Prostate gland (tissue), 2 donors: ENCODE measurements around the gene SLC7A14.

Source experiments
- POLR2AphosphoS5 ChIP-seq: sonication (generic); formaldehyde crosslinking; IDR thresholded peaks from one replicate; pipeline ENCODE4 v1.6.1; 2017; ENCODE audit warnings: antibody characterized with exemption
- TF ChIP-seq, protein P1 (sequence below), 4 experiments: fragments of 200-600 bp in 2 of 4; fragments of 450-650 bp in 2 of 4; sonication (generic) in 2 of 4; IDR thresholded peaks; 1 replicate in 3 of 4; 2 replicates in 1 of 4; pipeline ENCODE4 v1.5.1; 2016 to 2019; ENCODE audit warnings: antibody characterized with exemption in 4 of 4, mild to moderate bottlenecking in 2 of 4, moderate library complexity in 2 of 4

DNA sequence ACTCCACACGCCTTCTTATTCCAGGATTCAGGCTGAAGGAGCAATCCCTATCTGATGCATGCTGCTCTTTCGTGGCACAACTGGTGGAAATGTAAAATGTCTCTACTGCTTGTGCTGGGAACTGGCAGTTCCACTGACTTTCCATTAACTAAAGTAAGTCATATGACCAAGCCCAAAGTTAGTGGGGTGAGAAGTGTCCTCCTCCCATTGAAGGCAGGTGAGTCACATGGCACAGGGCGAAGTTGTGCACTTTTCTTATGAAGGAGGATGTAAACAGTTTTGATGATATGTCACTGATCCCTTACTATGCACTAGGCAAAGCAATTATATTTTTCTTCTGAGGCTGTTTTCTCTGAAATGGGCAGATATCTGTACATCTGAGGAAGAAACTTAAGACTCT is 51.6 kb downstream of the SLC7A14 start:
- TF ChIP-seq, protein P1, sequence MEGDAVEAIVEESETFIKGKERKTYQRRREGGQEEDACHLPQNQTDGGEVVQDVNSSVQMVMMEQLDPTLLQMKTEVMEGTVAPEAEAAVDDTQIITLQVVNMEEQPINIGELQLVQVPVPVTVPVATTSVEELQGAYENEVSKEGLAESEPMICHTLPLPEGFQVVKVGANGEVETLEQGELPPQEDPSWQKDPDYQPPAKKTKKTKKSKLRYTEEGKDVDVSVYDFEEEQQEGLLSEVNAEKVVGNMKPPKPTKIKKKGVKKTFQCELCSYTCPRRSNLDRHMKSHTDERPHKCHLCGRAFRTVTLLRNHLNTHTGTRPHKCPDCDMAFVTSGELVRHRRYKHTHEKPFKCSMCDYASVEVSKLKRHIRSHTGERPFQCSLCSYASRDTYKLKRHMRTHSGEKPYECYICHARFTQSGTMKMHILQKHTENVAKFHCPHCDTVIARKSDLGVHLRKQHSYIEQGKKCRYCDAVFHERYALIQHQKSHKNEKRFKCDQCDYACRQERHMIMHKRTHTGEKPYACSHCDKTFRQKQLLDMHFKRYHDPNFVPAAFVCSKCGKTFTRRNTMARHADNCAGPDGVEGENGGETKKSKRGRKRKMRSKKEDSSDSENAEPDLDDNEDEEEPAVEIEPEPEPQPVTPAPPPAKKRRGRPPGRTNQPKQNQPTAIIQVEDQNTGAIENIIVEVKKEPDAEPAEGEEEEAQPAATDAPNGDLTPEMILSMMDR (IDR thresholded peaks at IDR 0.05) = no peak
- TF ChIP-seq POLR2AphosphoS5 = no peak
